ENCODE measurements around the gene RNF14.

RNF14 gene

GRCh38 chr5:141945511-141946051 lies 23.3 kb upstream of the RNF14 start:
- in situ Hi-C loops (cut with HindIII; ENCODE audit: low sequenced_read_pairs) = no loop called here

DNA sequence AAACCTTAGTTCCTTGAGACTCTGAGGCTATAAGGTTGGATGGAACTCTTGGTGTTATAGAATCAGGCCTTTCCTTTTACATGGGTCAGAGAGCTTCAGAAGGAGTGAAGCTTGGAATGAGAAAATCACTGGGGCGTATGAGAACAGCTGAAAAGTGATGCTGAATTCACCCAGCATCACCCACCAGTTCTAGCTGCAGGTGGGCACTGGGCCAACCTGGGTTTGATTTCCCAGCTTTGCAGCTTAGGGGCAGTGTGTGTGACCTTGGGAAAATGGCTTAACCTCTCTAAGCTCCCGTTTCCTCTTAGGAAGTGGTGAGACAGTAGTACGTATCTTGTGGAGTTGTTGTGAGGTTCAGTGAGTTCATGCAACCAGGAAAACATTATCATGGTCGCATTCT lies 21.6 kb upstream of the RNF14 start:
- in situ Hi-C loops (cut with HindIII; ENCODE audit: low sequenced_read_pairs) = no loop called here

- in situ Hi-C loops (cut with HindIII; ENCODE audit: low sequenced_read_pairs) = no loop called here
These were observed 20.1 kb upstream of the RNF14 start for GRCh38 chr5:141948812-141949211.

GRCh38 chr5:141949511-141949910 lies 19.4 kb upstream of the RNF14 start:
- in situ Hi-C loops (cut with HindIII; ENCODE audit: low sequenced_read_pairs) = no loop called here

DNA sequence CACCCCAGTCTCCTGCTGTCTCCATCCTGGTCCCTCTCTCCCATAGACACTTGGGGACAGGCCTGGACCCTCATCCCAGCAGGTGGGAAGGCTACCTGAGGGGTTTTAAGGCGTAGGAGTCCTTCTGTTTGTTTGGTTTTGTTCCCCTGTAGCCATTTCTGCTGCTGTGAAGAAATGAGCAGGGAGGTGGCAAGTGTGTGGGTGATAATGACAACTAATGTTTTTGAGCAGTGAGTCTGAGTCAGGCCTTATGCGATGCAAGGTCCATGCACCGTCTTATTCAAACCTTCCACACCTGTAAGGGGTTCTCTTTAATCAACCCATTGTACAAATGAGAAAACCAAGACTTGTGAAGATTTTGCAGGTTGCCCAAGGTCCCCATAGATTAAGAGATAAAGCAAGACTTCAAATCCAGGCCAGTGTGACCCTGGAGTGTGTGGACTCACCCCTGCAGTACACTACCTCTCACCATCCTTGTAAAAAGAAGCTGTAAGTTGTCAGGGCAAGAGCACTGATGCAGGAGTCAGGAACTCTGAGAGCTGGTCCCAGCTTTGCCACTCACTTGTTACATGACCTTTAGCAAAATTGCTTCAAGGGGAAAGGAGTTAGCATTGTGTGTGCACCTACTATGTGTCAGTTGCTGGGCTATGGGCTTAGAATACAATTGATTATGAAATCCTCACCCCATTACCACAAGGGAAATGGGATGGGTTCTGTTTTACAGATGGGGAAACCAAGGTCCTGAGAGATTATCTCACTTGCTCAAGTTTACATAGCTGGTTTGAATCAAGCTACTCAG lies 18.5 kb upstream of the RNF14 start:
- in situ Hi-C loops (cut with HindIII; ENCODE audit: low sequenced_read_pairs) = no loop called here

GRCh38 chr5:141951332-141951781 lies 17.5 kb upstream of the RNF14 start:
- in situ Hi-C loops (cut with HindIII; ENCODE audit: low sequenced_read_pairs) = no loop called here

GRCh38 chr5:141952020-141952419 lies 16.9 kb upstream of the RNF14 start:
- in situ Hi-C loops (cut with HindIII; ENCODE audit: low sequenced_read_pairs) = no loop called here

DNA sequence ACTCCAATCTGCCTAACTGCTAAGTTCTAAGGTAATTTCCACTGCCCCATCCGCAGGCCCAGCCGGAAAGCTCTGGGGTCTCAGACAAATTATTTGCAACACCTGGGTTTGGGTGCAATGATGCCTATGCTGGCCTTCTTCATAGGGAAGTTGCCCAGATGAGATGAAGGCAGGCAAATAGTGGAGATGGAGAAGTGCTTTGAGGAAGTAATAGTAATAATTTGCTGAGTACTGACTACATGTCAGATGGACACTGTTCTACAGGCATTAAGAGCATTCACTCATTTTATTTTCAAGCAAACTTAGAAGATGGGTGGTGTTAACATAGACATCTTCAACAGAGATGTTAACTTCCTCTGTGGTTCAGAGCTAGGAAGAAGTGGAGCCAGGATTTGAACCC lies 14.7 kb upstream of the RNF14 start:
- in situ Hi-C loops (cut with HindIII; ENCODE audit: low sequenced_read_pairs) = no loop called here

DNA sequence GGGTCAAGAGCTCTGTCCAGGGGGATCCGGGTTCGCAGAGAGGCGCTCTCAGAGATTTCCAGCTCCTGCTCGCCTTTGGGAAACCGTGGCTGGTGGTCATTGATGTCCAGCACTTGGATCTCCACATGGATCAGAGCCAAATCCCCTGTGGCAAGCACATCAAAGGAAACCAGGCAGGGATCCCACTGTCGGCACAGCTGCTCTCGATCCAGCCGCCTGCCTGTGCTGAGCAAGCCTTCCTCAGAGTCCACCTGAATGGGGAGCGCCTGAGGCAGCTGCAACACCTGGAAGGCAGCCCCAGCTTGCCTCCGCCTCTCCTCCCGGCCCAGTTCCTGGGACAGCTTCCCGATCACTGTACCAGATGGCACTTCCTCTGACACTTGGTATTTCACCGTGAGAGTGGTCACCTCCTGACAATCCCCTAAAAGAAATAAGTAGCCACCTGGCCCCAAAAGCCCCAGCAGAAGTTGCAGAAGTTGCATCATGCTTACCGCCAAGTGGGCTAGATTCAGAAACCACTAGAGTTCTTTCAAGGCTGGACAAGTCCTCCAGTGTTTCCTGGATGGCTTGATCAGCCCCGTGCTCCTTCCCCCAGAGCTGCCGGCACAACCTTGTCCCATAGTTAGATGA lies 11.4 kb upstream of the RNF14 start:
- in situ Hi-C loops (cut with HindIII; ENCODE audit: low sequenced_read_pairs) = no loop called here

GRCh38 chr5:141958113-141958512 lies 10.8 kb upstream of the RNF14 start, which contains the start of gene PCDH12:
Gene PCDH12 (minus strand): TSS chr5:141958202. CDS start chr5:141957851, 351 bp downstream.
- in situ Hi-C loops (cut with HindIII; ENCODE audit: low sequenced_read_pairs) = no loop called here

DNA sequence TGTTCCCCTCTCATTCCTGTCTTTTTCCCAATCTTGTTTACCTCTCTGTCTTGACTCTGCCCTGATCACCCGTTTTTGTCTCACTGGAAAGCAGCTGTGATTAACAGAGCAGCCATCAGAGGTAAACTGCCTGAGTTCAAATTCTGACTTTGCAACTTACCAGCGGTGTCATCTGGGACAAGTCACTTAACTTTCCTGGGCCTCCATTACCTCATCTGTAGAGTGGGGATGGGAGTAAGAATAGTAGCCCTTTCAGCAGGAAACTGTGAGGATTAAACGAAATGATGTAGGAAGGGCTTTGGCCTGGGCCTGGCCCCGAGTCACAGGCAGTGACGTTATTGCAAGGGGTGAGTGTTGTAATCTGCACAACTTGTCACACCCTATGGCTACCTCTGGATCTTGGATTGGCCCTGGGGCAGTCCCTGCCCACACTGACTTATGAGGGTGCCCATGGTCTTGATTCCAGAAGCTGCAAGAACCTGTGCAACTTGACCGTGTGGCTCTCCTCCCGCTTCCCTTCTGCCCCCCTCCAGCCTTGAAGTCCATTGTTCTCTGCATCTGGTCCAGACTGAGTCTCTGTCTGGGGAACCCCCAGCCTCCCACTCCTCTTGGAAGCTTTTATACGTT lies 10.2 kb upstream of the RNF14 start:
- in situ Hi-C loops (cut with HindIII; ENCODE audit: low sequenced_read_pairs) = no loop called here

DNA sequence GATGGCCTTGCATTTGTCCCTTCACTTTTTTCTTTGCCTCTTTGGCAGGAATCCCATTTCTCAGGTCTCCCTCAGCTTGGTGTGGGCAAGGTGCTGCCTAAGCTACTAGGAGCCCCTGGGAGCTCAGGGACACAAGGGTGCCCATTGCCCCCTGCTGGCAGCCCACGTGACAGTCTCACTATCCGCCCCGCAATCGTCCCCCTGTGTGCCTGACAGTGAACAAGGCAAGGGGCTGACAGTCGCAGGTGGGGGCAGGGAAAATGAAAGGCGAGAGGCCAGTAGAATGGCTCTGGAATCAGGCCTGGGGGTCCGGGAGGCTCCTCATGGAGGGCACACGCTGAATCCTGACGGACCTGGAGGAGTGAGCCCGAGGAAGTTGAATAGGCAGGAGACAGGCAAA lies 8.9 kb upstream of the RNF14 start:
- in situ Hi-C loops (cut with HindIII; ENCODE audit: low sequenced_read_pairs) = no loop called here

GRCh38 chr5:141960449-141961323 lies 8.2 kb upstream of the RNF14 start:
- in situ Hi-C loops (cut with HindIII; ENCODE audit: low sequenced_read_pairs) = no loop called here

DNA sequence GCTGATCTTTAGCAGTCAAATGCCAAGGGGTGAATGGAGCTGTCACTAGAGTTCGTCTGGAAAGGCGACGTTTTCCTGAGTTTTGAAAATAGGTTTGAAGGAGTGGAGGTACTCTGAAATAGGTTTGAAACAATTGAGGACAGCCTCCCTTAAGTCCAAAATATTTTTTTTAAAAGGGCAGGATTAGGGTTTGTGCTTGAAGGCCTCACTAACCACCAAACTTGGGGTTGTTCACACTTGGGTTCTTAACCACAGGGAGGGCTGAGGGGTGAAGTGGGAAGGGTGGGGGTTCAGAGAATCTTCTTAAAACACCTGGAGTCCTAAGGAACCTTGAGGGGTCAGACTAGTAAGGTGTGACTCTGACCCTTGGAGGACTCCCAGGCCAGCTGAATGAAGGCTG lies 7.4 kb upstream of the RNF14 start:
- in situ Hi-C loops (cut with HindIII; ENCODE audit: low sequenced_read_pairs) = no loop called here

DNA sequence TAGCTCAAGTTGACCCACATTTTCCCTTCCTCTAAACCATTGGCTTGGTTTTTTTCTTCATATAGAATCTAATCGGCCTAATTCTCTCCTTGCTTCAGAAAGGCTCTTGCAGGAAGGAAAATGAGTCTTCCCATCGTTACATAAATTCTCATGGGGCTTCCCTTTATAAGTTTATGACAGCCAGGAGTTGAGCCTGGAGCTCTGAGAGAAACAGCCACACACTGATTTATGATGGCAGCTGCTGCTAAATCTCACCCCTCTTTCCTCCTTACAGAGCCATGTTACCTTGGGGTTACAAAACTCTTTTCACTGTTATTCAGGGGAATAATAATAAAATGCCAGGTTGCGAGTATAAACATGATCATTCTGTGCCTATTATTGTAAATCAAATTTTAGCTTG lies 5.2 kb upstream of the RNF14 start:
- in situ Hi-C loops (cut with HindIII; ENCODE audit: low sequenced_read_pairs) = no loop called here

DNA sequence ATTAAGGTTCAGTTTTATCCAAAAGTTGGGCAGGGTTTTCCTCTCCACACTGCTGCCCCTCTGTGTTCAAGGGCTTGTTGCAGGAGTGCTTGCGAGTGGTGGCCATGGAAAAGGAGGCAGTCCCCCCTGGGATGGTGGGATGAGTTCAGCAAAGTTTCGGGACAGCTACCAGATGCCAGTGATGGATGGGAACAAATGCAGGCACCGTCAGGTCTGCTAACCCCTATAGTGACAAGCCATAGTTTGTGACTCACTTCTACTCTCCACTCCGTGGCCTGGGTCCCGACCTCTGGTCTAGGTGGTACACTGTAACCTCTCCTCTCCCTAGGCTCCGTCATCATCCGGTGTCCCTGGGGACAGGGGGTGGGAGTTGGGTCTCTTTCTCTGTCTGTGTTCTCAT lies 3.8 kb upstream of the RNF14 start:
- in situ Hi-C loops (cut with HindIII; ENCODE audit: low sequenced_read_pairs) = no loop called here

- in situ Hi-C loops (cut with HindIII; ENCODE audit: low sequenced_read_pairs) = no loop called here
These were observed 2.5 kb upstream of the RNF14 start for GRCh38 chr5:141966275-141966962.

GRCh38 chr5:141966963-141967333 lies 2.0 kb upstream of the RNF14 start:
- in situ Hi-C loops (cut with HindIII; ENCODE audit: low sequenced_read_pairs) = no loop called here

GRCh38 chr5:141969783-141970771 lies 1.2 kb downstream of the RNF14 start:
- in situ Hi-C loops (cut with HindIII; ENCODE audit: low sequenced_read_pairs) = no loop called here

Measured in DLD1 (cell line).